Left ventricle myocardium inferior (tissue), 1 donor: ENCODE results near the gene BANK1. TPM values are rescaled to one million over a fixed set of nuclear protein-coding genes. Genes with fewer than 3 reads are reported as not detected.

ENCODE experiments used
- DNase-seq: peaks from one replicate; pipeline ENCODE4 v3.0.0-alpha.2; 2020
- H3K27ac ChIP-seq: fragments of 200-600 bp; replicated peaks from 2 replicates; pipeline ENCODE4 v1.8.0; 2021
- H3K27me3 ChIP-seq: fragments of 200-600 bp; 2 replicates; pipeline ENCODE4 v1.8.0; 2021; ENCODE audit warnings: low read depth
- H3K36me3 ChIP-seq: fragments of 200-600 bp; 2 replicates; pipeline ENCODE4 v1.8.0; 2021
- H3K4me1 ChIP-seq: fragments of 200-600 bp; 2 replicates; pipeline ENCODE4 v1.8.0; 2021
- H3K4me3 ChIP-seq: fragments of 200-600 bp; 2 replicates; pipeline ENCODE4 v1.8.0; 2021; ENCODE audit warnings: mild to moderate bottlenecking, moderate library complexity
- H3K9me3 ChIP-seq: fragments of 200-600 bp; replicated peaks from 2 replicates; pipeline ENCODE4 v1.8.0; 2021
- intact Hi-C: fragments of 100-400 bp; cut with micrococcal nuclease; formaldehyde crosslinking; loops from one replicate; pipeline ENCODE4 v1.11.0; 2022
- total RNA-seq: library from RNA; stranded (reverse); fragmentation: NEBNext Ultra II Directional; extraction: Animal tissue kit (Norgen Biotek cat#: 25700); gene quantifications from one replicate; pipeline ENCODE4 v1.2.1, GENCODE V29; 2021
- TF ChIP-seq, protein P1 (sequence below): fragments of 200-600 bp; IDR thresholded peaks from 2 replicates; pipeline ENCODE4 v1.8.0; 2021; ENCODE audit warnings: antibody characterized with exemption, mild to moderate bottlenecking, borderline replicate concordance
- donor health status: DM: no; HTN: yes; CAD: no; lungs with severe emphysema.

BANK1 gene
- total RNA-seq, 1 donor from 2014 or later: 0.08 TPM

DNA sequence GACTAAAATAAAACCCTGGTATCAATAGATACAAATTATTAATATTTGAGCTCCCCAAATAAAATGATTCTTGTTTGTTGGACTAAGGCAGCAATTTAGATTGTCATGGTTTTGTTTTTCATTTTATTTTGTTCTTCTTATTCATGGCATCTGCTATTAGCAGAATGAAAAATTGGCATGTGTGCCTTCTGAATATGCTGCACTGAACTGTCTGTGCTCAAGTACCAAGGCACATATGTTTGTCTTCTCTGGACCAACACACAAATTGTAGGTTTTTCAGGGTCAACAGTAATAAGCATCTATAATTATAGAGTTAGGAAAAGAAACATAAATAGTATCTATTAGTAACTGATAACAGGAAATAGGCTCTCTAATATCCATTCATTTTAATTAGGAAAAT, 121.1 kb downstream of the BANK1 start:
- DNase-seq: no peak
- intact Hi-C loops: no loop called here
- H3K4me3 ChIP-seq: no peak overlapping the region
- H3K27me3 ChIP-seq: no peaks in the 10 kb centered on the region
- H3K27ac ChIP-seq: no peak overlapping the region
- H3K36me3 ChIP-seq: no peaks in the 10 kb centered on the region
- TF ChIP-seq, protein P1, sequence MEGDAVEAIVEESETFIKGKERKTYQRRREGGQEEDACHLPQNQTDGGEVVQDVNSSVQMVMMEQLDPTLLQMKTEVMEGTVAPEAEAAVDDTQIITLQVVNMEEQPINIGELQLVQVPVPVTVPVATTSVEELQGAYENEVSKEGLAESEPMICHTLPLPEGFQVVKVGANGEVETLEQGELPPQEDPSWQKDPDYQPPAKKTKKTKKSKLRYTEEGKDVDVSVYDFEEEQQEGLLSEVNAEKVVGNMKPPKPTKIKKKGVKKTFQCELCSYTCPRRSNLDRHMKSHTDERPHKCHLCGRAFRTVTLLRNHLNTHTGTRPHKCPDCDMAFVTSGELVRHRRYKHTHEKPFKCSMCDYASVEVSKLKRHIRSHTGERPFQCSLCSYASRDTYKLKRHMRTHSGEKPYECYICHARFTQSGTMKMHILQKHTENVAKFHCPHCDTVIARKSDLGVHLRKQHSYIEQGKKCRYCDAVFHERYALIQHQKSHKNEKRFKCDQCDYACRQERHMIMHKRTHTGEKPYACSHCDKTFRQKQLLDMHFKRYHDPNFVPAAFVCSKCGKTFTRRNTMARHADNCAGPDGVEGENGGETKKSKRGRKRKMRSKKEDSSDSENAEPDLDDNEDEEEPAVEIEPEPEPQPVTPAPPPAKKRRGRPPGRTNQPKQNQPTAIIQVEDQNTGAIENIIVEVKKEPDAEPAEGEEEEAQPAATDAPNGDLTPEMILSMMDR: no peak
- H3K9me3 ChIP-seq: peaks cover 27% of the 10 kb centered on the region
- H3K4me1 ChIP-seq: no peaks in the 10 kb centered on the region

DNA sequence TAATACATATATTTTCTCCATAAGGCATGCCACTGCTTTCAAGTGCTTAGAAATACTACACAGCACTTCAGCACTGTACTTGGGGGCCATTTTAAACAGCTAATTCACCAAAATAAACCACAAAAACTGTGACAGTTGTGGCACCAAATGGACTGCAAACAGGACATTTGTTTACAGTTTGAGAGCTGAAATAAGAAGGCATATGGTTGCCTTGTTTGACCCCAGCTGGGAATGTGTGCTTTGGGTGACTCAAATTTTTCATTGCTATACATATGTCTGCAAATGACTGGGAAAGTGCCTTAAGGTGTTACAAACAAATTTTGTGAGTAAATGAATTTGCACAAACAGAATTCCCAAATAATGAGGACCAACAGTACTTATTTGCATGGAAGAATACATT, 124.2 kb downstream of the BANK1 start:
- Histone ChIP-seq H3K9me3 (peaks cover 16% of the 10 kb centered on the region), H3K4me3 (no peak overlapping the region), H3K36me3 (no peaks in the 10 kb centered on the region), H3K27ac (no peak overlapping the region), H3K4me1 (no peaks in the 10 kb centered on the region), H3K27me3 (no peaks in the 10 kb centered on the region)
- intact Hi-C loops: no loop called here
- no peak for DNase-seq
- TF ChIP-seq, protein P1: no peak

DNA sequence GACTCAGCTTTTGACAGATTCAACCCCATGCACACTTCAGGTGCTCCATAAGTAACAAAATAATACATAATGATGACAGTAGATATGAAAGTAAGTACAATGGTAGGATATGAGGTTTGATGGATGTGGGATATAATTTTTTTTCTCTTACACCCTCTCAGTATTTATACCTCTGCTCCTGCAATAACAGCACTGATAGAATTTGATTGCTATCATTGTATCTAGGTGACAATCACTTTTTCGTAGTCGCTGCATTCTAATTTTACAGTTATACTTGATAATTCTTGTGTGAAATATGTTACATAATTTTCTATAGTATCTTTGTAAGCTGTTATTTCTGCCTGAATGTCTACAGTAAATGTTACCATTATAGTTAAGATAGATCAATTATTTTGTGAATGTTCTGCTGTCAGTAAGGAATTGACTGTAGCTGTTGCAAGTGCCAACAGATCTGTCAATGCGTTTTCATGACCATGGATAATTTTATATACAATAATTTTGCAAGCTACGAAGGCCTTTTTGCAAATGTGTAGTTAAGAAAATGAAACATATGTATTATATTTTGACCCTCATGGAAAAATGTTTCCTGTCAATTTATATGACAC, 128.9 kb downstream of the BANK1 start:
- TF ChIP-seq, protein P1: no peak
- no peaks in the 10 kb centered on the region for H3K4me1 ChIP-seq
- no peaks in the 10 kb centered on the region for H3K36me3 ChIP-seq
- H3K9me3 ChIP-seq: peaks cover 7% of the 10 kb centered on the region
- H3K27me3 ChIP-seq: no peaks in the 10 kb centered on the region
- H3K27ac ChIP-seq: no peak overlapping the region
- H3K4me3 ChIP-seq: no peak overlapping the region
- no peak for DNase-seq
- intact Hi-C loops: no loop called here

DNA sequence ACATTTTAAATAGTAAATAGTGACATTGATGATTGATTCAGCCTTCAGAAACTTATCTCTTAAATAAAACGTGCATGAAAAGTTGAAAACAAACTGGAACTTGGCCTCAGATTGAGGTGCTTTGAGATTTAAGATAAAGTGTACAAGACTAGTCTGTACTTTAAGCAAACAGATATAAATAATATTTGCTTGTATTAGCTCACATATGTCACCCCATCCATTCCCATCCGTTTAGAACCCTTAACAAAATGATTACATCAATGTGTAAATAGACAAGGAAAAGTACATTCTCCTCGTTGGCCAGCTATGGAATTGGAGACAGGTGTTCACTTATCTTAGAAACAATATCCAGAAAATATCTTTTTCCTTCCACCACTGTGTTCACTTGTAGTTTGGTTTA, 130.8 kb downstream of the BANK1 start:
- intact Hi-C loops: no loop called here
- Histone ChIP-seq H3K27me3 (no peaks in the 10 kb centered on the region), H3K4me1 (no peaks in the 10 kb centered on the region), H3K4me3 (no peak overlapping the region), H3K36me3 (no peaks in the 10 kb centered on the region), H3K27ac (no peak overlapping the region), H3K9me3 (no peaks in the 10 kb centered on the region)
- DNase-seq: no peak
- TF ChIP-seq, protein P1: no peak

DNA sequence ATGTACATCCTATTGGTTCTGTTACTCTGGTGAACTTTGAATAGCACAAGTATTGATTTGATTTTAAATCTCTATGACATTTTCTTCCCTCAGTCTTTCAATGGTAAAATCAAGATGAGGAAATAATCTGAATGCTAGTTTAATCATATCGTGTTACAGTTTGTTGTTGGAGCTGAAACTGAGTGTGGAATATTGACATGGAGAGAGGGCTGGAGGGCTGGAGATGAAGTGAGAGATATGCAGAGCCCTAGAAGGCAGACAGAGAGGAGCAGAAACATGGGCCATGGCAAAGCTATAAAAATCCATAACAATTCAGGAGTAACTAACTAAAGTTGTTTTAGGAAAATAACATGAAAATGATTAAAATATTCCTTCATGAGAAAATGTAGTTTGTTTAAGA, 141.1 kb downstream of the BANK1 start:
- H3K4me3 ChIP-seq: no peak overlapping the region
- H3K27ac ChIP-seq: no peak overlapping the region
- no peaks in the 10 kb centered on the region for H3K36me3 ChIP-seq
- H3K27me3 ChIP-seq: no peaks in the 10 kb centered on the region
- TF ChIP-seq, protein P1: no peak
- no peaks in the 10 kb centered on the region for H3K4me1 ChIP-seq
- no peak for DNase-seq
- intact Hi-C loops: no loop called here
- H3K9me3 ChIP-seq: peaks cover under 1% of the 10 kb centered on the region
